Ascending aorta (tissue), 2 donors: Measurements from ENCODE around the gene PRMT1. TPM values are rescaled to one million over a fixed set of nuclear protein-coding genes. Genes with fewer than 3 reads are reported as not detected.
A peak's percentile ranks its signal among the peaks of the same experiment; 100 is the strongest.

Experiments used
- DNase-seq, 2 donors: peaks; one replicate each; pipeline ENCODE4 v3.0.0-alpha.2; 2019; ENCODE audit warnings: low spot score in 2 of 2
- H3K27ac ChIP-seq, 2 donors: fragments of 200-600 bp; sonication (generic); one replicate each; pipeline ENCODE4 v1.5.1; 2016 to 2017; ENCODE audit warnings: mild to moderate bottlenecking in 1 of 2
- H3K27me3 ChIP-seq: fragments of 200-600 bp; sonication (generic); one replicate; pipeline ENCODE4 v1.5.1; 2017
- H3K36me3 ChIP-seq, 2 donors: fragments of 200-600 bp; sonication (generic); one replicate each; pipeline ENCODE4 v1.5.1; 2016
- H3K4me1 ChIP-seq, 2 donors: fragments of 200-600 bp; sonication (generic); one replicate each; pipeline ENCODE4 v1.5.1; 2016 to 2017; ENCODE audit warnings: mild to moderate bottlenecking in 1 of 2
- H3K4me3 ChIP-seq, 2 donors: fragments of 200-600 bp; sonication (generic); one replicate each; pipeline ENCODE4 v1.5.1; 2016 to 2017; ENCODE audit warnings: mild to moderate bottlenecking in 1 of 2
- H3K9me3 ChIP-seq, 2 donors: fragments of 200-600 bp; sonication (generic); one replicate each; pipeline ENCODE4 v1.5.1; 2016
- CTCF ChIP-seq, 3 experiments: fragments of 200-600 bp in 2 of 3; fragments of 450-650 bp in 1 of 3; sonication (generic) in 2 of 3; IDR thresholded peaks; one replicate each; pipeline ENCODE4 v1.5.1; 2016 to 2019; ENCODE audit warnings: antibody characterized with exemption in 3 of 3, mild to moderate bottlenecking in 1 of 3, moderate library complexity in 1 of 3
- intact Hi-C: fragments of 100-400 bp; cut with DNase I; formaldehyde crosslinking; loops from one replicate; pipeline ENCODE4 v1.15.1; 2023
- total RNA-seq: library from RNA; depleted of rRNA; stranded (reverse); fragments of >200 nt; gene quantifications from one replicate; pipeline ENCODE4 v1.1.0, GENCODE V29; 2016

Gene PRMT1
- total RNA-seq, 1 donor from 2014 or later: 271 TPM

- no peak overlapping the region for H3K27ac ChIP-seq
- no peak for DNase-seq
- H3K4me1 ChIP-seq: peaks cover 0 to 23% of the 10 kb centered on the region in 2 donors
- no peaks in the 10 kb centered on the region for H3K9me3 ChIP-seq
- no peak overlapping the region for H3K4me3 ChIP-seq
- TF ChIP-seq CTCF (IDR thresholded peaks at IDR 0.05): no peak
- intact Hi-C loops: loop anchor here (5.0 to 10.0 kb wide), 5 partner anchors 182 to 1044 kb away; partner anchors contain the start of genes ALDH16A1, DBP, DKKL1 and PIH1D1
- H3K36me3 ChIP-seq: peaks cover 25 to 33% of the 10 kb centered on the region in 2 donors
- no peaks in the 10 kb centered on the region for H3K27me3 ChIP-seq
These were observed 2.1 kb downstream of the PRMT1 start for GRCh38 chr19:49678985-49679770.

GRCh38 chr19:49679771-49680413 lies 2.8 kb downstream of the PRMT1 start:
- Histone ChIP-seq H3K4me3 (no peak overlapping the region), H3K9me3 (no peaks in the 10 kb centered on the region), H3K36me3 (peaks cover 32 to 41% of the 10 kb centered on the region in 2 donors), H3K27me3 (no peaks in the 10 kb centered on the region), H3K4me1 (peaks cover 0 to 23% of the 10 kb centered on the region in 2 donors), H3K27ac (peak overlapping the region in 1 of 2 donors; percentile 1)
- no peak for TF ChIP-seq CTCF (IDR thresholded peaks at IDR 0.05)
- intact Hi-C loops: loop anchor here (5.0 to 10.0 kb wide), 5 partner anchors 183 to 1045 kb away; partner anchors contain the start of genes ALDH16A1, DBP, DKKL1 and PIH1D1
- no peak for DNase-seq

- Histone ChIP-seq H3K9me3 (no peaks in the 10 kb centered on the region), H3K4me1 (peaks cover 0 to 23% of the 10 kb centered on the region in 2 donors), H3K4me3 (peak overlapping the region; percentile 9 to 30), H3K36me3 (peaks cover 40 to 48% of the 10 kb centered on the region in 2 donors), H3K27ac (peak overlapping the region in 1 of 2 donors; percentile 1), H3K27me3 (no peaks in the 10 kb centered on the region)
- DNase-seq: peak; percentile 42 to 93
- peak; percentile 98 to 100 (median 99) for TF ChIP-seq CTCF (IDR thresholded peaks at IDR 0.05)
- intact Hi-C loops: no loop called here
These were observed 3.6 kb downstream of the PRMT1 start for GRCh38 chr19:49680421-49681351.

- Histone ChIP-seq H3K27ac (no peak overlapping the region), H3K36me3 (peaks cover 49 to 60% of the 10 kb centered on the region in 2 donors), H3K27me3 (no peaks in the 10 kb centered on the region), H3K4me3 (no peak overlapping the region), H3K9me3 (no peaks in the 10 kb centered on the region), H3K4me1 (peaks cover 0 to 19% of the 10 kb centered on the region in 2 donors)
- no peak for TF ChIP-seq CTCF (IDR thresholded peaks at IDR 0.05)
- intact Hi-C loops: no loop called here
- DNase-seq: no peak
These were observed 4.8 kb downstream of the PRMT1 start for GRCh38 chr19:49681830-49682229.

- Histone ChIP-seq H3K27me3 (no peaks in the 10 kb centered on the region), H3K36me3 (peaks cover 49 to 64% of the 10 kb centered on the region in 2 donors), H3K27ac (no peak overlapping the region), H3K9me3 (no peaks in the 10 kb centered on the region), H3K4me1 (peaks cover 0 to 19% of the 10 kb centered on the region in 2 donors), H3K4me3 (no peak overlapping the region)
- intact Hi-C loops: no loop called here
- TF ChIP-seq CTCF (IDR thresholded peaks at IDR 0.05): no peak
- no peak for DNase-seq
These were observed 5.2 kb downstream of the PRMT1 start for GRCh38 chr19:49682274-49682673.
